GM19395 (cell line): ENCODE data around the gene RPTN.

Experiments used
- ATAC-seq: cut with Tn5 transposase; IDR thresholded peaks from one replicate; pipeline ENCODE4 v1.9.1; 2021; ENCODE audit warnings: mild to moderate bottlenecking, moderate library complexity; ENCODE audit not compliant: unreplicated experiment

The RPTN gene

GRCh38 chr1:152112101-152112884, 46.7 kb downstream of the RPTN start:
- no peak for ATAC-seq

DNA sequence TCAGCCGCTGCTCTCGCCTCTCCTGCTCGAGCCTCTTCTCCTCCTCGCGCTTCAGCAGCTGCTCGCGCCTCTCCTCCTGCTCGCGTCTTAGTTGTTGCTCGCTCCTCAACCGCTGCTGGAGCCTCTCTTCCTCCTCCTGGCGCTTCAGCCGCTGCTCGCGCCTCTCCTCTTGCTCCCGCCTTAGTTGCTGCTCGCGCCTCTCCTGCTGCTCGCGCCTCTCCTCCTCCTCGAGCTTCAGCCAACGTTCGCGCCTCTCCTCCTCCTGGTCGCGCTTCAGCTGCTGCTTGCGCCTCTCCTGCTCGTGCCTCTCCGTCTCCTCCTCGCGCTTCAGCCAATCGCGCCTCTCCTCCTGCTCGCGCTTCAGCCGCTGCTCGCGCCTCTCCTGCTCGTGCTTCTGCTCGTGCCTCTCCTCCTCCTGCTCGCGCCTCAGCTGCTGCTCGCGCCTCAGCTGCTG, 47.5 kb downstream of the RPTN start:
- ATAC-seq = no peak

- ATAC-seq = no peak
These were observed 48.0 kb downstream of the RPTN start for GRCh38 chr1:152110860-152111514.

DNA sequence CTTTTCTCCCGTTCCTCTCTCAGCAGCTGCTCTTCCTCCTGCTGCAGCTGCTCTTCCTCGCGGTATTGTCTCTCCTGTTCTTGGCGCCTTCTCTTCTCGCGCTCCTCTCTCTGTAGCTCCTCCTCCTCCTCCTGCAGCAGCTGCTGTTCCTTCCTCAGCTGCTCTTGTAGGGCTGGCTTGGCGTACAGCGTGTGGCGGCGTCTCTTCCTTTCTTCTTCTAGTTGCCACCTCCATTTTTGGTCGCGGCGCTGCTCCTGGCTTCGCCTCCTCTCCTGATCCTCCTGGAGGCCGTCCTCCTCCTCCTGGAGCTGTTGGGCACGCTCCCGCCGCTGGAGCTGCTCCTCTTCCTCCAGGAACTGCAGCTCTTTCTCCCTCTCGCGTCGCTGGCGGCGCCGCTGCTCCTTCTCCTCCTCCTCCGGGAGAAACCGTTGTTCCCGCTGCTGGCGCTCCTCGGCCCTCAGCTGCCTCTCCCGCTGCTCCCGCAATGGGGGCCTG, 48.6 kb downstream of the RPTN start:
- ATAC-seq = no peak

- no peak for ATAC-seq
These were observed 49.1 kb downstream of the RPTN start for GRCh38 chr1:152109998-152110294.

GRCh38 chr1:152109231-152109997, 49.6 kb downstream of the RPTN start:
- ATAC-seq = no peak

DNA sequence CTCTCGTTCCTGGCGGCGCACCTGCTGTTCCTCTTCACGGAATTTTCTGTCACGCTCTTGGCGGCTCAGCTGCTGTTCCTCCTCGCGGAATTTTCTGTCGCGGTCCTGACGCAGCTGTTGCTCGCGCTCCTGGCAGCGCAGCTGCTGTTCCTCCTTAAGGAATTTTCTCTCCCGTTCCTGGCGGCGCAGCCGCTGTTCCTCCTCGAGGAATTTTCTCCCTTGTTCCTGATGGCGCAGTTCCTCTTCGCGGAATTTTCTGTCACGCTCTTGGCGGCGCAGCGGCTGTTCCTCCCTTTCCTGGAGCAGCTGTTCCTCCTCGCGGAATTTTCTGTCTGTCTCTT, 50.2 kb downstream of the RPTN start:
- ATAC-seq = no peak

GRCh38 chr1:152107984-152108881, 50.8 kb downstream of the RPTN start:
- no peak for ATAC-seq

DNA sequence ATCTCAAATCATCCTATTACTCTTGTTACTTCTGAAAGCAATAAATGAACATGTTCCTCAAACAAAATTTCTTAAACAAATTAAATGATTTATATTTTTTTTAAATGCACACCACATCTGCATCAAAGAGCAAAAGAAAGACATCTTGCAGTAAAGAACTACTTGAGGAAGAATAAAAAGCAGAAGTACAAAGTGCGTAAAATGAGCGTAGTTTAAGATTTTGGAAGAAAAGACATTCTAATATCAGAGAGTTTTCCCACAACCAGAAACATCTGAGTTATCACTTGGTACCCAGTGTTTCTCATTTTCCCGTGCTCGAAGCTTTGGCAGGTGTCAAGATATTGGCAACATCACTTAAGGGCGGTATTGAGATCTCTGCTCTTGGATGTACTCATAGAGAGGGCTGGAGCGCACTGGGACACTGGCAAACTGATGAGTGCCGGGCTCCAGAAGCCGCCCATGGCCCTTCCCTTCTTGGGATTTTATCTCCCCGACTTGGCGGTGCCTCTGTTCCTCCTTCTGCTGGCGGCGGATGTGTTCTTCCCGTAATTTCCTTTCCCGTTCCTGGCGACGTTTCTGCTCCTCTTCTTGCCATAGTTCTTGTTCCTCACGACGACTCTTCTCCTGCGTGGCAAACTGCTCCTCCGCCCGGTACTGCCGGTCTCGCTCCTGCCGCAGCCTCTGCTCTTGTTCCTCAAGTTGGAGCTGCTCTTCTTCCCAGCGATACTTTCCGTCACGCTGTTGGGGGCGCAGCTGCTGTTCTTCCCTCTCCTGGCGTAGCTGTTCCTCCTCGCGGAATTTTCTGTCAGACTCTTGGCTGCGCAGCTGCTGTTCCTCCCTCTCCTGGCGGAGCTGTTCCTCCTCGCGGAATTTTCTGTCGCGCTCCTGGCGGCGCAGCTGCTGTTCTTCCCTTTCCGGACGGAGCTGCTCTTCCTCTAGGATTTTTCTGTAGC, 51.7 kb downstream of the RPTN start:
- no peak for ATAC-seq

DNA sequence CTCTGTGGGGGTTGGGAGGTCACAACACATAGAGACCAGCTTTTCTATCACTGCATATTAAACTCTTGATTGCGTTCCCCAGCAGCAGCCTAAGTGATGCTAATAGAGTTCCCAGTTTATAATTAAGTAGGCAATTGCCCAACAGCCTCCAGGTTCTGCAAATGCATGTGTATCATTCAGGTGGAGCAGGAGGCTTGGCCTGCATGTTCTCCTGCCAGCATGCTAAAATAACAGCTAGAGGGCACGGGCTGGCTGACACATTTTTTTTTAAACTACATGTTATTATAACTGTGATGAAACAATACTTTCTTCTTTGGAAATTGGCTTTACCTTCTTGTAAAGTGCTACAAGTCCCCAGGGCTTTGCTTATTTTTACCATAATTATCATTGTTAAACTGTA, 54.2 kb downstream of the RPTN start:
- ATAC-seq = no peak
